ENCODE results near the gene CAMTA2.

DNA sequence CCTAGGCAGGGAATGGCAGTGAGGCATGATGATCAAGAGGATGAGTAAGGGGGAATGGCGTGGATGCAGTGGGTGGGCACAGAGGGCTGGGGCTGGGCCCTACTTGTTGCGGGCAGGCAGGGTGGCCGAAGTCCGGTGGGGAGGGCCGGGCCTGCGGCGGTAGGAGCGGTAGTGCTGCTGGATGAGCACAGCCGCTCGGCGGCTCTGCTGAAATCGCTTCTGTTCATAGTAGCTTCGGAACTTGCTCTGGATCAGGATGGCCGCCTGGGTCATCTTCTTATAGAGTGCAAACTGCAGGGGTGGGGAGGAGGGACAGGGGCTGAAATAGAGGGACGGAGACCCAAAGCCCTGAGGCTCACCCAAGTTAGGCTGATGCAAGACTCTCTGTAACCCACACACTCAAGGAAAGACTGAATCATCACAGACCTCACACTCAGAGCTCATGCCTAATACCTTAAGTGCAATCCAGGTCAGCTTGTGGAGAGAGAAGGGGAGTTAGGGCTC lies 18.4 kb downstream of the CAMTA2 start:
- TF ChIP-seq, protein P1, sequence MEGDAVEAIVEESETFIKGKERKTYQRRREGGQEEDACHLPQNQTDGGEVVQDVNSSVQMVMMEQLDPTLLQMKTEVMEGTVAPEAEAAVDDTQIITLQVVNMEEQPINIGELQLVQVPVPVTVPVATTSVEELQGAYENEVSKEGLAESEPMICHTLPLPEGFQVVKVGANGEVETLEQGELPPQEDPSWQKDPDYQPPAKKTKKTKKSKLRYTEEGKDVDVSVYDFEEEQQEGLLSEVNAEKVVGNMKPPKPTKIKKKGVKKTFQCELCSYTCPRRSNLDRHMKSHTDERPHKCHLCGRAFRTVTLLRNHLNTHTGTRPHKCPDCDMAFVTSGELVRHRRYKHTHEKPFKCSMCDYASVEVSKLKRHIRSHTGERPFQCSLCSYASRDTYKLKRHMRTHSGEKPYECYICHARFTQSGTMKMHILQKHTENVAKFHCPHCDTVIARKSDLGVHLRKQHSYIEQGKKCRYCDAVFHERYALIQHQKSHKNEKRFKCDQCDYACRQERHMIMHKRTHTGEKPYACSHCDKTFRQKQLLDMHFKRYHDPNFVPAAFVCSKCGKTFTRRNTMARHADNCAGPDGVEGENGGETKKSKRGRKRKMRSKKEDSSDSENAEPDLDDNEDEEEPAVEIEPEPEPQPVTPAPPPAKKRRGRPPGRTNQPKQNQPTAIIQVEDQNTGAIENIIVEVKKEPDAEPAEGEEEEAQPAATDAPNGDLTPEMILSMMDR (IDR thresholded peaks at IDR 0.05; ENCODE audit: insufficient read depth, low read length, poor library complexity, severe bottlenecking): no peak
- TF ChIP-seq EZH2phosphoT487 (conservative IDR thresholded peaks at IDR 0.05; ENCODE audit: low read length): no peak
